H9 (cell line): ENCODE measurements around the gene CPT1C. TPM values are rescaled to one million over a fixed set of nuclear protein-coding genes. Genes with fewer than 3 reads are reported as not detected.

Experiments
- DNase-seq: peaks from one replicate; pipeline ENCODE4 v3.0.0-alpha.2; 2017
- H2AFZ ChIP-seq: one replicate; pipeline ENCODE4 v1.6.1; 2013; ENCODE audit warnings: mild to moderate bottlenecking, low read length, control low read depth, moderate library complexity
- H2AK5ac ChIP-seq: 2 replicates; pipeline ENCODE4 v1.6.1; 2013; ENCODE audit warnings: low read length, control low read depth, mixed read lengths; ENCODE audit not compliant: insufficient read length
- H2BK120ac ChIP-seq: one replicate; pipeline ENCODE4 v1.6.1; 2013; ENCODE audit warnings: low read depth, mild to moderate bottlenecking, low read length, control low read depth, inconsistent platforms; ENCODE audit not compliant: poor library complexity, severe bottlenecking
- H2BK12ac ChIP-seq: 2 replicates; pipeline ENCODE4 v1.6.1; 2013; ENCODE audit warnings: low read length, control low read depth, mixed read lengths, low read depth; ENCODE audit not compliant: insufficient read length
- H2BK15ac ChIP-seq: 2 replicates; pipeline ENCODE4 v1.6.1; 2013; ENCODE audit warnings: low read depth, low read length, control low read depth
- H2BK20ac ChIP-seq: one replicate; pipeline ENCODE4 v1.6.1; 2013; ENCODE audit warnings: low read depth, mild to moderate bottlenecking, low read length, control low read depth, inconsistent platforms; ENCODE audit not compliant: poor library complexity, severe bottlenecking
- H2BK5ac ChIP-seq: 2 replicates; pipeline ENCODE4 v1.6.1; 2013; ENCODE audit warnings: low read length, control low read depth, mixed read lengths; ENCODE audit not compliant: insufficient read length
- H3K14ac ChIP-seq: 2 replicates; pipeline ENCODE4 v1.6.1; 2013; ENCODE audit warnings: low read length, control low read depth; ENCODE audit not compliant: insufficient read depth
- H3K18ac ChIP-seq: 2 replicates; pipeline ENCODE4 v1.6.1; 2013; ENCODE audit warnings: low read depth, mild to moderate bottlenecking, mixed read lengths, low read length, control low read depth; ENCODE audit not compliant: insufficient read length
- H3K23ac ChIP-seq: 2 replicates; pipeline ENCODE4 v1.6.1; 2013; ENCODE audit warnings: low read length, control low read depth, mixed read lengths, low read depth; ENCODE audit not compliant: insufficient read length
- H3K23me2 ChIP-seq: 2 replicates; pipeline ENCODE4 v1.6.1; 2013; ENCODE audit warnings: low read depth, mild to moderate bottlenecking, mixed read lengths, low read length, control low read depth; ENCODE audit not compliant: insufficient read length, poor library complexity, severe bottlenecking
- H3K27ac ChIP-seq: 2 replicates; pipeline ENCODE4 v1.5.1; 2013; ENCODE audit warnings: low read length, control low read depth, mixed read lengths, low read depth; ENCODE audit not compliant: insufficient read length
- H3K27me3 ChIP-seq: 2 replicates; pipeline ENCODE4 v1.6.1; 2013; ENCODE audit warnings: low read length, control low read depth, inconsistent platforms; ENCODE audit not compliant: insufficient read depth
- H3K4ac ChIP-seq: 2 replicates; pipeline ENCODE4 v1.6.1; 2013; ENCODE audit warnings: low read depth, mild to moderate bottlenecking, control low read depth, inconsistent platforms, low read length, moderate library complexity
- H3K4me1 ChIP-seq: 2 replicates; pipeline ENCODE4 v1.6.1; 2013; ENCODE audit warnings: low read length, control low read depth, inconsistent platforms; ENCODE audit not compliant: insufficient read depth
- H3K4me2 ChIP-seq: 2 replicates; pipeline ENCODE4 v1.6.1; 2013; ENCODE audit warnings: low read length, control low read depth, mixed read lengths; ENCODE audit not compliant: insufficient read length, insufficient read depth
- H3K56ac ChIP-seq: 2 replicates; pipeline ENCODE4 v1.6.1; 2013; ENCODE audit warnings: low read depth, mild to moderate bottlenecking, mixed read lengths, low read length, control low read depth; ENCODE audit not compliant: insufficient read length
- H3K79me1 ChIP-seq: 2 replicates; pipeline ENCODE4 v1.6.1; 2013; ENCODE audit warnings: low read depth, mild to moderate bottlenecking, moderate library complexity, low read length, control low read depth, inconsistent platforms; ENCODE audit not compliant: insufficient read depth, poor library complexity, severe bottlenecking
- H3K79me2 ChIP-seq: 2 replicates; pipeline ENCODE4 v1.6.1; 2013; ENCODE audit warnings: low read length, control low read depth, inconsistent platforms; ENCODE audit not compliant: insufficient read depth
- H3K9ac ChIP-seq: 2 replicates; pipeline ENCODE4 v1.6.1; 2013; ENCODE audit warnings: low read length, control low read depth, mixed read lengths; ENCODE audit not compliant: insufficient read length; ENCODE audit errors: extremely low read depth
- H3K9me3 ChIP-seq: one replicate; pipeline ENCODE4 v1.6.1; 2013; ENCODE audit warnings: low read depth, low read length, inconsistent platforms; ENCODE audit not compliant: control insufficient read depth
- H3T11ph ChIP-seq: one replicate; pipeline ENCODE4 v1.6.1; 2013; ENCODE audit warnings: mild to moderate bottlenecking, low read length, control low read depth, inconsistent platforms
- H4K20me1 ChIP-seq: one replicate; pipeline ENCODE4 v1.6.1; 2013; ENCODE audit not compliant: control insufficient read depth, insufficient read length, insufficient read depth
- H4K5ac ChIP-seq: 2 replicates; pipeline ENCODE4 v1.6.1; 2013; ENCODE audit warnings: low read depth, mild to moderate bottlenecking, mixed read lengths, low read length, control low read depth; ENCODE audit not compliant: insufficient read length
- H4K8ac ChIP-seq: replicated peaks from 2 replicates; pipeline ENCODE4 v1.6.1; 2013; ENCODE audit warnings: low read length, control low read depth, mixed read lengths, low read depth; ENCODE audit not compliant: insufficient read length
- H4K91ac ChIP-seq: 2 replicates; pipeline ENCODE4 v1.6.1; 2013; ENCODE audit warnings: low read depth, mild to moderate bottlenecking, moderate library complexity, mixed read lengths, low read length, control low read depth; ENCODE audit not compliant: insufficient read length
- H3K27ac Mint-ChIP-seq, 3 experiments: 2 replicates in 2 of 3; 3 replicates in 1 of 3; pipeline ENCODE4 v1.8.0; 2020 to 2021; ENCODE audit warnings: mixed read lengths in 3 of 3, mild to moderate bottlenecking in 1 of 3, moderate library complexity in 1 of 3
- H3K27me3 Mint-ChIP-seq: 2 replicates; pipeline ENCODE4 v1.8.0; 2021; ENCODE audit warnings: low read depth, mild to moderate bottlenecking, moderate library complexity, mixed read lengths
- H3K36me3 Mint-ChIP-seq, 3 experiments: 2 replicates in 2 of 3; 3 replicates in 1 of 3; pipeline ENCODE4 v1.8.0; 2020 to 2021; ENCODE audit warnings: low read depth in 3 of 3, mixed read lengths in 3 of 3; ENCODE audit not compliant: insufficient read depth in 1 of 3
- H3K4me1 Mint-ChIP-seq, 2 experiments: 2 replicates each; pipeline ENCODE4 v1.8.0; 2020; ENCODE audit warnings: mixed read lengths in 2 of 2
- H3K4me3 Mint-ChIP-seq, 2 experiments: 2 replicates in 1 of 2; 3 replicates in 1 of 2; pipeline ENCODE4 v1.8.0; 2020 to 2021; ENCODE audit warnings: mild to moderate bottlenecking in 2 of 2, mixed read lengths in 2 of 2, moderate library complexity in 1 of 2
- H3K9me3 Mint-ChIP-seq, 2 experiments: 2 replicates in 1 of 2; 3 replicates in 1 of 2; pipeline ENCODE4 v1.8.0; 2020; ENCODE audit warnings: mild to moderate bottlenecking in 2 of 2, mixed read lengths in 2 of 2, moderate library complexity in 1 of 2
- WGBS: extraction: QIAGEN DNeasy Blood & Tissue Kit; methylation state at CpG from one replicate; pipeline ENCODE4 v1.1.7; 2013; ENCODE audit warnings: missing lambda C conversion rate, low lambda C conversion rate, mixed read lengths; ENCODE audit not compliant: insufficient read length; ENCODE audit errors: extremely low coverage; 5-methylcytosine and 5-hydroxymethylcytosine counted together
- total RNA-seq: library from RNA; stranded (reverse); gene quantifications from 2 replicates; pipeline ENCODE4 v1.2.1, GENCODE V29; 2021
- TF ChIP-seq, protein P1 (sequence below): fragments of 200-600 bp; sonication (generic); conservative IDR thresholded peaks from 3 replicates; pipeline ENCODE4 v1.8.0; 2021; ENCODE audit warnings: antibody characterized with exemption, mild to moderate bottlenecking

The CPT1C gene
- total RNA-seq, 1 experiment from 2014 or later: 74.6 TPM

DNA sequence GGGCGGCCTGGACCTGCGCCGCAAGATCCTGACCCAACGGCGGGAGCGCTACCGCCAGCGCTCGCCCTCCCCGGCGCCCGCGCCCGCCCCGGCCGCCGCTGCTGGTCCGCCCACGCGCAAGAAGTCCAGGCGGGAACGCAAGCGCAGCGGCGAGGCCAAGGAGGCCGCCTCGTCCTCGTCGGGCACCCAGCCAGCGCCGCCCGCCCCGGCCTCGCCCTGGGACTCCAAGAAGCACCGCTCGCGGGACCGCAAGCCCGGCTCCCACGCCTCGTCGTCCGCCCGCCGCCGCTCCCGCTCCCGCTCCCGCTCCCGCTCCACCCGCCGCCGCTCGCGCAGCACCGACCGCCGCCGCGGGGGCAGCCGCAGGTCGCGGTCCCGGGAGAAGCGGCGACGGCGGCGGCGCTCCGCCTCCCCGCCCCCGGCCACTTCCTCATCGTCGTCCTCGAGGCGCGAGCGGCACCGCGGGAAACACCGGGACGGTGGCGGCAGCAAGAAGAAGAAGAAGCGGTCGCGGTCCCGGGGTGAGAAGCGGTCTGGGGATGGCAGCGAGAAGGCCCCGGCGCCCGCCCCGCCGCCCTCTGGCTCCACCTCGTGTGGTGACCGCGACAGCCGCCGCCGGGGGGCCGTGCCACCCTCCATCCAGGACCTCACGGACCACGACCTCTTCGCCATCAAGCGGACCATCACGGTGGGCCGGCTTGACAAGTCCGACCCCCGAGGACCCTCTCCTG is 38.9 kb upstream of the CPT1C start:
- Mint-ChIP-seq H3K27ac (no peak overlapping the region), H3K9me3 (no peaks in the 10 kb centered on the region; a peak in 1 of 5 replicates)

More for the DNA sequence above, 38.9 kb upstream of the CPT1C start:
- Histone ChIP-seq H3K9me3 (no peaks in the 10 kb centered on the region), H2BK20ac (no peak overlapping the region), H3K79me1 (no peaks in the 10 kb centered on the region), H2BK15ac (no peak overlapping the region), H3K4me2 (no peak overlapping the region), H2BK5ac (no peak overlapping the region), H3K18ac (no peak overlapping the region), H3K23me2 (no peaks in the 10 kb centered on the region), H2BK120ac (no peak overlapping the region), H3T11ph (no peak overlapping the region), H3K27ac (no peak overlapping the region), H4K5ac (no peak overlapping the region), H3K14ac (no peak overlapping the region), H3K56ac (no peak overlapping the region), H3K23ac (no peak overlapping the region), H4K8ac (no peak overlapping the region), H2AFZ (no peak overlapping the region), H2BK12ac (no peak overlapping the region), H3K9ac (no peak overlapping the region), H3K79me2 (no peaks in the 10 kb centered on the region), H3K4me1 (no peaks in the 10 kb centered on the region), H4K20me1 (no peaks in the 10 kb centered on the region), H4K91ac (no peak overlapping the region), H3K27me3 (no peaks in the 10 kb centered on the region), H3K4ac (no peak overlapping the region), H2AK5ac (no peak overlapping the region)
- H3K36me3 Mint-ChIP-seq: peaks cover 20 to 76% (median 69%) of the 10 kb centered on the region in 3 experiments
- H3K4me1 Mint-ChIP-seq: peaks cover 12 to 13% of the 10 kb centered on the region in 2 experiments
- TF ChIP-seq, protein P1, sequence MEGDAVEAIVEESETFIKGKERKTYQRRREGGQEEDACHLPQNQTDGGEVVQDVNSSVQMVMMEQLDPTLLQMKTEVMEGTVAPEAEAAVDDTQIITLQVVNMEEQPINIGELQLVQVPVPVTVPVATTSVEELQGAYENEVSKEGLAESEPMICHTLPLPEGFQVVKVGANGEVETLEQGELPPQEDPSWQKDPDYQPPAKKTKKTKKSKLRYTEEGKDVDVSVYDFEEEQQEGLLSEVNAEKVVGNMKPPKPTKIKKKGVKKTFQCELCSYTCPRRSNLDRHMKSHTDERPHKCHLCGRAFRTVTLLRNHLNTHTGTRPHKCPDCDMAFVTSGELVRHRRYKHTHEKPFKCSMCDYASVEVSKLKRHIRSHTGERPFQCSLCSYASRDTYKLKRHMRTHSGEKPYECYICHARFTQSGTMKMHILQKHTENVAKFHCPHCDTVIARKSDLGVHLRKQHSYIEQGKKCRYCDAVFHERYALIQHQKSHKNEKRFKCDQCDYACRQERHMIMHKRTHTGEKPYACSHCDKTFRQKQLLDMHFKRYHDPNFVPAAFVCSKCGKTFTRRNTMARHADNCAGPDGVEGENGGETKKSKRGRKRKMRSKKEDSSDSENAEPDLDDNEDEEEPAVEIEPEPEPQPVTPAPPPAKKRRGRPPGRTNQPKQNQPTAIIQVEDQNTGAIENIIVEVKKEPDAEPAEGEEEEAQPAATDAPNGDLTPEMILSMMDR: no peak
- H3K27me3 Mint-ChIP-seq: no peaks in the 10 kb centered on the region
- H3K4me3 Mint-ChIP-seq: no peak overlapping the region
- no CpG with 5 or more reads among the region's 110 CpGs for WGBS
- no peak for DNase-seq
